SU-DHL-6 (cell line): ENCODE results near the gene SLC25A29.

ENCODE experiments used
- H2AFZ ChIP-seq: fragments of 200-600 bp; sonication (generic); 2 replicates; pipeline ENCODE4 v1.6.1; 2014; ENCODE audit warnings: low read depth, mild to moderate bottlenecking, moderate library complexity, mixed read lengths, antibody characterized with exemption, low read length; ENCODE audit not compliant: severe bottlenecking
- H3F3A ChIP-seq: fragments of 200-600 bp; shearing (Covaris generic); 2 replicates; pipeline ENCODE4 v1.6.0; 2016; ENCODE audit warnings: antibody characterized with exemption, mild to moderate bottlenecking; ENCODE audit not compliant: insufficient read depth
- H3K27ac ChIP-seq: fragments of 200-600 bp; sonication (generic); 2 replicates; pipeline ENCODE4 v1.5.1; 2016; ENCODE audit warnings: low read depth, mild to moderate bottlenecking, low read length, moderate library complexity, mixed read lengths
- H3K27me3 ChIP-seq: fragments of 200-600 bp; sonication (generic), shearing (Covaris generic); 2 replicates; pipeline ENCODE4 v1.6.0; 2014; ENCODE audit warnings: mild to moderate bottlenecking, low read length
- H3K36me3 ChIP-seq: fragments of 200-600 bp; sonication (generic); 2 replicates; pipeline ENCODE4 v1.6.1; 2014; ENCODE audit warnings: mild to moderate bottlenecking, low read length, mixed read lengths
- H3K4me2 ChIP-seq: fragments of 300-600, 200-600 bp; shearing (Covaris generic), sonication (generic); 2 replicates; pipeline ENCODE4 v1.6.0; 2014; ENCODE audit warnings: low read length, low read depth, mild to moderate bottlenecking; ENCODE audit not compliant: poor library complexity, severe bottlenecking
- H3K4me3 ChIP-seq: fragments of 200-600 bp; sonication (generic); 2 replicates; pipeline ENCODE4 v1.5.1; 2014; ENCODE audit warnings: antibody characterized with exemption, low read length, mild to moderate bottlenecking, mixed read lengths; ENCODE audit not compliant: insufficient read depth, poor library complexity, severe bottlenecking
- H3K79me2 ChIP-seq: fragments of 200-600 bp; sonication (generic); 2 replicates; pipeline ENCODE4 v1.6.1; 2014; ENCODE audit warnings: mild to moderate bottlenecking, low read length, moderate library complexity; ENCODE audit not compliant: insufficient read depth
- H3K9ac ChIP-seq: fragments of 200-600 bp; sonication (generic); 2 replicates; pipeline ENCODE4 v1.7.0; 2014; ENCODE audit warnings: mild to moderate bottlenecking, low read length
- H3K9me2 ChIP-seq: fragments of 200-600 bp; sonication (generic); replicated peaks from 2 replicates; pipeline ENCODE4 v1.6.1; 2014; ENCODE audit warnings: low read length; ENCODE audit not compliant: insufficient read depth
- H3K9me3 ChIP-seq: fragments of 200-600 bp; sonication (generic); 2 replicates; pipeline ENCODE4 v1.6.1; 2014; ENCODE audit warnings: low read length, mixed read lengths; ENCODE audit not compliant: insufficient read depth
- H4K20me1 ChIP-seq: fragments of 200-600 bp; sonication (generic); 2 replicates; pipeline ENCODE4 v1.6.1; 2014; ENCODE audit warnings: low read depth, mild to moderate bottlenecking, antibody characterized with exemption, low read length, moderate library complexity, mixed read lengths
- CTCF ChIP-seq: fragments of 200-600 bp; sonication (generic); IDR thresholded peaks from one replicate; pipeline ENCODE4 v1.5.1; 2017; ENCODE audit warnings: antibody characterized with exemption, mild to moderate bottlenecking, low read length, moderate library complexity; ENCODE audit not compliant: insufficient read depth, poor library complexity, severe bottlenecking
- EZH2phosphoT487 ChIP-seq: fragments of 200-600 bp; sonication (generic), shearing (Covaris generic); conservative IDR thresholded peaks from 2 replicates; pipeline ENCODE4 v1.6.1; 2018; ENCODE audit warnings: mild to moderate bottlenecking, antibody characterized with exemption, low read length, moderate library complexity, mixed read lengths

Gene SLC25A29

DNA sequence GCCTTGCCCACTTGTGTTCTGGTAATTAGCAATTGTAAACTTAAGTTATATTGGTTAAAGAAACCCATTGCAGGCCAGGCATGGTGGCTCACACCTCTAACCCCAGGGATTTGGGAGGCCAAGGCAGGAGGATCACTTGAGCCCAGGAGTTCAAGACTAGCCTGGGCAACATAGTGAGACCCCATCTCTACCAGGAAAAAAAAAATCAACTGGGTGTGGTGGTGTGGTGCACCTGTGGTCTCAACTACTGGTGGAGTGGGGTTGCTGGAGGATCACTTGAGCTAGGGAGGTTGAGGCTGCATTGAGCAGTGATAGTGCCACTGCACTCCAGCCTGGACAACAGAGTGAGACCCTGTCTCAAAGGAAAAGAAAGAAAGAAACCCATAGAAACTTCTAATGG lies 53.6 kb downstream of the SLC25A29 start:
- Histone ChIP-seq H3K79me2 (peaks cover 99% of the 10 kb centered on the region), H3K4me2 (no peak overlapping the region), H3F3A (peaks cover 21% of the 10 kb centered on the region), H3K27ac (no peak overlapping the region), H3K36me3 (no peaks in the 10 kb centered on the region), H3K9ac (no peak overlapping the region), H3K9me3 (no peaks in the 10 kb centered on the region), H3K9me2 (no peaks in the 10 kb centered on the region), H2AFZ (no peak overlapping the region), H4K20me1 (peaks cover 45% of the 10 kb centered on the region), H3K27me3 (no peaks in the 10 kb centered on the region), H3K4me3 (no peak overlapping the region)
- no peak for TF ChIP-seq CTCF
- TF ChIP-seq EZH2phosphoT487: no peak

DNA sequence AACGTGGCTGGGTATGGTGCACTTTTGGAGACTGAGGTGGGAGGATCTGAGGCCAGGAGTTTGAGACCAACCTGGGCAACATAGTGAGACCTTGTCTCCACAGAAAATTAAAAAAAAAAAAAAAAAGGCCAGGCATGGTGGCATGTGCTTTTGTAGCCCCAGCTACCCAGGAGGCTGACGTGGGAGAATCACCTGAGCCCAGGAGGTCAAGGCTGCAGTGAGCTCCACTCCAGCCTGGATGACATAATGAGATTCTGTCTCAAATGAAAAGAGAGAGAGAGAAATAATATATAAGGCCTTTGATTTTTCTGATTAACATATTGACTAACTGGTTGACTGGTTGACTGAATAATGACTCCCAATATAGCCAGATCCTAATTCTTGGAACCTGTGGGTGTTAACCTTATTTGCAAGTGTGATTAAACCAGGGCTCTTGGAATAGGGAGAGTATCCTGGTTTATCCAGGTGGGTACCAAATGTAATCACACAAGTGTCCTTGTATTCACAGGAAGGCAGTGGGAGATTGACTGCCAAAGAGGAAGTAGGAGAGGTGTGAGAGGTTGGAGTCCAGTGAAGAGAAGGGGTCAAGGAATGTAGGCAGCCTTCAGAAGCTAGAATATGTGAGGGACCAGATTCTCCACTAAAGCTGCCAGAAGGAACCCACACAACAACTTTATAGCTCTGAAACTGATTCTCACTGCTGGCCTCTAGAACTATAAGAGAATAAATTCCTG lies 55.3 kb downstream of the SLC25A29 start:
- no peaks in the 10 kb centered on the region for H3K27me3 ChIP-seq

DNA sequence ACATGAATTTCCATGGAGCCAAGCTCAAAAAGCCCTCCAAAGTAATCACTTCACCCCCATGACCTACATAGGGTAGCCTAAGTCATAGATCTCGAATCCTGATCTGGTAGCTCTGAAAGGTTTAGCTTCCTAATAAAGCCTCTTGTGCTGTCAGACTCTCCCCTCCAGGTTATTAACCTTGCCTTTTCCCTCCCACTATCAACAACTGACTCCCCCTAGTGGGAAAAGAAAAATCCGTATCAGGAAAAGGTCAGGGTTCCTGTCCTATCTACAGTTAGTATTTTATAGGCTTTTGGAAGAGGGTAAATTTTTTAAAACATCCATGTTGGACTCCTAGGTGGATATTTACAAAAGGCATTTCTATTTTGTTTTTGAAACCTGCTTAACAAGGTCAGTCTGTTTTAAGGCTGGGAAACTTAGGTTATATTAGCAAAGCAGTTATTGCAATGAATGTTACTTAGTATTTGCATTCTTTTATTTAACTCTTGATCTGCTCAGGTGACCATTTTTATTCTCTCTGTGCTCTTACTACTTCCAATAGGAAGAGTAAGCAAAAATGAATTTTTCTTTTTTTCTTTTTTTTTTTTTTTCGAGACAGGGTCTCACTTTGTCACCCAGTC lies 59.3 kb downstream of the SLC25A29 start:
- no peaks in the 10 kb centered on the region for H3K36me3 ChIP-seq
- peak overlapping the region; percentile 97 for H3K4me2 ChIP-seq

More for the DNA sequence above, 55.3 kb downstream of the SLC25A29 start:
- H3K27ac ChIP-seq: no peak overlapping the region
- H3K9me3 ChIP-seq: no peaks in the 10 kb centered on the region
- H3K4me3 ChIP-seq: no peak overlapping the region
- H3K9me2 ChIP-seq: no peaks in the 10 kb centered on the region
- TF ChIP-seq CTCF: no peak
- no peak for TF ChIP-seq EZH2phosphoT487
- no peaks in the 10 kb centered on the region for H3K36me3 ChIP-seq
- H3K79me2 ChIP-seq: peaks cover 99% of the 10 kb centered on the region
- H3K4me2 ChIP-seq: no peak overlapping the region
- H4K20me1 ChIP-seq: peaks cover 35% of the 10 kb centered on the region
- H3K9ac ChIP-seq: no peak overlapping the region
- H3F3A ChIP-seq: peaks cover 22% of the 10 kb centered on the region
- no peak overlapping the region for H2AFZ ChIP-seq

More for the DNA sequence above, 59.3 kb downstream of the SLC25A29 start:
- no peaks in the 10 kb centered on the region for H3K9me2 ChIP-seq
- H3K9me3 ChIP-seq: no peaks in the 10 kb centered on the region
- peak overlapping the region; percentile 56; the same call in 1 of the 2 replicates for H3K27ac ChIP-seq
- H3K4me3 ChIP-seq: no peak overlapping the region
- no peaks in the 10 kb centered on the region for H3K27me3 ChIP-seq
- TF ChIP-seq CTCF: peak; percentile 59
- no peak for TF ChIP-seq EZH2phosphoT487
- H2AFZ ChIP-seq: no peak overlapping the region
- peaks cover 20% of the 10 kb centered on the region; the same call in 1 of the 2 replicates for H3F3A ChIP-seq
- no peak overlapping the region for H3K9ac ChIP-seq
- H3K79me2 ChIP-seq: peaks cover 100% of the 10 kb centered on the region
- peaks cover 21% of the 10 kb centered on the region for H4K20me1 ChIP-seq
